ENCODE data around the gene TCF4.

TCF4 gene

DNA sequence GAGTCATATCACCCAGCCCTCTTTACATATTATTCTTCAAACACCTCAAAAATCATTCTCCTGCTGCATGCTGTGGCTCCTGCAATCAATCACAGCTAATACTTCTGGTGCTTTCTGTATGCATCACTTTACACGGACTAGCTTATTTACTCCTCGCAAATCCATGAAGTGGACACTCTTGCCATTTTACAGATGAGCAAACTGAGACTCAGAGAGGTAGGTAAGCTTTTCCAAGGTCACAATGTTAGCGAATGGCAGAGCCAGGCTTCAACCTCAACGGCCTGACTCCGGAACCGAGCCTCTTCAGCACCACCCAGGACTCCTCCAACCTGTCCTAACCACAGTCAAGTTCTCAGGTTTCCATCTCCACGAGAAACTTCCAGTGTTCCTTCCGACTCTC is 36.8 kb downstream of the TCF4 start:
- TF ChIP-seq, protein P1, sequence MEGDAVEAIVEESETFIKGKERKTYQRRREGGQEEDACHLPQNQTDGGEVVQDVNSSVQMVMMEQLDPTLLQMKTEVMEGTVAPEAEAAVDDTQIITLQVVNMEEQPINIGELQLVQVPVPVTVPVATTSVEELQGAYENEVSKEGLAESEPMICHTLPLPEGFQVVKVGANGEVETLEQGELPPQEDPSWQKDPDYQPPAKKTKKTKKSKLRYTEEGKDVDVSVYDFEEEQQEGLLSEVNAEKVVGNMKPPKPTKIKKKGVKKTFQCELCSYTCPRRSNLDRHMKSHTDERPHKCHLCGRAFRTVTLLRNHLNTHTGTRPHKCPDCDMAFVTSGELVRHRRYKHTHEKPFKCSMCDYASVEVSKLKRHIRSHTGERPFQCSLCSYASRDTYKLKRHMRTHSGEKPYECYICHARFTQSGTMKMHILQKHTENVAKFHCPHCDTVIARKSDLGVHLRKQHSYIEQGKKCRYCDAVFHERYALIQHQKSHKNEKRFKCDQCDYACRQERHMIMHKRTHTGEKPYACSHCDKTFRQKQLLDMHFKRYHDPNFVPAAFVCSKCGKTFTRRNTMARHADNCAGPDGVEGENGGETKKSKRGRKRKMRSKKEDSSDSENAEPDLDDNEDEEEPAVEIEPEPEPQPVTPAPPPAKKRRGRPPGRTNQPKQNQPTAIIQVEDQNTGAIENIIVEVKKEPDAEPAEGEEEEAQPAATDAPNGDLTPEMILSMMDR (IDR thresholded peaks at IDR 0.05), result no peak

DNA sequence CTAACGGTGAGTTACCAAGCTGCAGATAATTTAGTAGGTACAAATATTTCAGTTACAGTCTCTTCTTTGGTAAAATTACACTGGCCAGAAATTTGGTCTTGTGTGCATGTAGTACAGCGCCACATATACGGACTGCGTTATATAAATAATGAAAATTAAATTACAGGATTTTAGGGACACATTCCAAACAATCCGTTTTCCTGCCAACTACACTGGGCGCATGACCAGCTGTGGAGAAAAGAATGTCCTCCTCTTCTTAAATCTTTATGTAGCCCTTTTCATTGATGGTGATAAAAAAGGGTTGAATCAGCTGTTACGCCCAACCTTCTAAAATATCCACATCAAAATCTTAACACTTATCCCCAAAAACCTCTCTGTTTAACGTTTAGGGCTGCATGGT is 37.5 kb downstream of the TCF4 start:
- TF ChIP-seq, protein P1 (IDR thresholded peaks at IDR 0.05), result no peak

DNA sequence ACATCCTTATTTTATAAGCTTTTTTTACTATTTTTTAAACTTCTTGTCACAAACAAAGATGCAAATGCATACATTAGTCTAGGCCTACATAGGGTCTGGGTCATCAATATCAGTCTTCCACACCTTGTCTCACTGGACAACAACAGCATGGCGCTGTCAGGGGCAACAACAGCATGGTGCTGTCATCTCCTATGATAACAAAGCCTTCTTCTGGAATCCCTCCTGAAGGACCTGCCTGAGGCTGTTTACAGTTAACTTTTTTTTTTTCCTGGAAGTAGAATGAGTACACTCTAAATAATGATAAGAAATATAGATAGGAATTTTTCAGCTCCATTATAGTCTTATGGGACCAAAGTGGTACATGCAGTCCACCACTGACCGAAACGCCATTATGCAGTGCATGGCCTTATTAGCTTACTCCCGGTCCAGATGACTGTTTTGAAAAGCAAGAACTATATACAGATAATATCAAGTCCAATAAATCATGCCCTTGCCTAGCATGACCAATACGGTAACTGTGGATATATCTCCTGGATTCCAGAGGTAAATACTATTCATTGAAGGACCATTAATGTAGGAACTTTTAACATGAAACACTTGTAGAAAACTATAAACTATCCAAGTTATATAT is 38.4 kb downstream of the TCF4 start:
- TF ChIP-seq, protein P1 (IDR thresholded peaks at IDR 0.05), result no peak

DNA sequence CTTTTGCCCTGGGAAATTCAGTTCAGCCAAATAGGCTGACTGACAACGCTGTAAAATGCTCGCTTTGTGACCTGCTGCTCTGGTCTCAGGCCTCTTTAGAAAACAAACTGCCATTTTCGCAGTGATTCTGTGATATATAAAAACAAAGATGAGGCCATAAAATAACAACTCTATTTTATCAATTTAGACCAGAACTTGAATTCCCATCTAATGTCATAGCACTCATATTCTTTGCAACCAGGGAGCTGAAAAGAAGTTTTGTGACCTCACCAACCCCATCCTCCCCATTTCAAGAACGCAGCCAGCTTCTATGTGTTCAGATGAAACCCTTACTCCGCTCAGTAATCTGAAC is 40.3 kb downstream of the TCF4 start:
- TF ChIP-seq, protein P1 (IDR thresholded peaks at IDR 0.05), result no peak

DNA sequence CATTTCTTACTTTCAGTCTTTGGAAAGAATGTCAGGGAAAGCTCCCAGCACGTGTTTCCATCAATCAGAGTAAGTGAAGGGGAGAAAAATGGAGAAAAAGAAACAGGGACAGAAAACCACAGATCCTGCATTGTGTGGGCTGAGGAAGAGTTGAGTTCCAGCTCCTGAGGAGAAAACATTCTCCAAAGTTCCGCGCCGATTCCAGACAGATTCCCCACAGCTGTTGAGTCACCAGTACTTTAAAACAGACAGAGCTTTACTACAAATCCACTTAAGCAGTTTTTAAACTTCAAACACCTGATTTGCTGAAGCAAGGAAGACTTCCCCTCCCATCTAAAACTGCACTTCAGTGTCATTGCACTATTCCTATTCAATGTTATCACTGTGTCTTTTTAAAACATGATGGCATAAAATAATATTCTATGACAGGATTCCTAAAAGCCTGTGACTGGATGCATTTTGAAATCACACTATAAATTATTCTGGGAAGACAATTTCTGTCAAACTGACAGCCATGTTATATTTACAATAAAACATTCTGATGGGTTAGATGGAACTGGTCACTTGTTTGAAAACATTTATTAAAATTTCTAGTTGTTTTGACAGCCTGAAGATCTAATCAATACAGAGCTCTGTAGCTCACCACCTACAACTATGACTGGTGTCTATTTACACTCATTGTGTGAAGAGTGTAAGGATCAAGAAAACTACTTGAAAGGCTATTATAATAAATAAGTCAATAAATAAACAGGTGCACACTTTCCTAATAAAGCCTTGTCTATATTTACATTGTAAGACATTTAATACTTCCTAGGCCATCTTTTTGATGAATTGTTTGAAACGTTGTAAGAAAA is 40.9 kb downstream of the TCF4 start:
- TF ChIP-seq, protein P1 (IDR thresholded peaks at IDR 0.05), result no peak

DNA sequence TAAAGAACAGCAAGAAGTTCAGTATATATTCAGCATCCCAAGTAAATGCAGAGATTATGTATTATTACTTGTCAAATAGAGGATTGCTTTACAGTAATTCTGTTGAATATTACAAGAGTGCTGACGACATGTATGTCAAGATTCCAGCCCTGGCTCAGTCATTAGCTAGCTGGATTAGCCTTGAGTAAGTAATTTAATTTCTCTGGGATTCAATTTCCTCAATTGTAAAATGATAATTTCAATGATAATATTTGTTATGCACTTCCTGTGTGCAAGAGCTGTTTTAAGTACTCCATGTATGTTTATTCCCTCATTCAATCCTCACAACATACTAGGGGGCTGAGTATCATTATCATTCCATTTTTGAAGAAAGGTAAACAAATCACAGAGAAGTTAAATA is 44.0 kb downstream of the TCF4 start:
- TF ChIP-seq, protein P1 (IDR thresholded peaks at IDR 0.05), result no peak

DNA sequence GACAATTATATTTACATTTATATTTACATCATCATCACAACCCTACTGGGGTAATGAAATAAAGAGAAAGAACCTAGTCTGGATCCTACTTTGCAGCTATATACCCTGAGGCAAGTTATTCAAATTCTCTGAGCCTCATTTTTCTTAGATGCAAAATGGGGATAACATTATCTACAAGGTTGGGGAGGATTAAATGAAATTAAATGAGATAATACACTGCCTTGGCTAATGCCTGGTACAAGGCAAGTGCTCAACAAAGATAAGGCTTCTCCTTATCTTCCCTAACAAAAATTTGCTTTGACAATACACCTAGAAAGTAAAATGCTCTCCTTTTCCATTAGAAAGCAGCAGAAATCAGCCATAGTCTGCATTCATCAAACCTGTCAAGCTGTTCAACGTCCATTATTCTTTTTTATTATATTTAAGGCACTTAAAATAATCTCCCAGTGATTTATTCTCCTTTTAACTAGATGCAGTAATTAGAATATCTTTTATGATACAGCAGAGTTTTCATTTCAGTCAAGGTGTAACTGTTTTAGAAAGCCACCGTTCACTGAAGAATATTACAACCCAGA is 44.8 kb downstream of the TCF4 start:
- TF ChIP-seq, protein P1 (IDR thresholded peaks at IDR 0.05), result no peak

Data from LNCAP (cell line).